Measurements from ENCODE around the gene GNAI2. TPM values are rescaled to one million over a fixed set of nuclear protein-coding genes. Genes with fewer than 3 reads are reported as not detected.

The GNAI2 gene
- total RNA-seq (2022; extraction: Qiagen RNA extraction) = 35.1 to 46.7 TPM (median 45.2 TPM) in 5 replicates

GRCh38 chr3:50235716-50236483 lies at the start of gene GNAI2:
Gene GNAI2, plus strand, starts transcription at chr3:50236204. Its CDS starts 132 bp downstream, at chr3:50236336.

GRCh38 chr3:50190936-50191660 lies 44.9 kb upstream of the GNAI2 start, which contains the start of gene GNAT1:
Gene GNAT1, plus strand, starts transcription at chr3:50191610. Its CDS starts 116 bp downstream, at chr3:50191726.

GRCh38 chr3:50204804-50205412 lies 31.1 kb upstream of the GNAI2 start, which contains the start of gene SLC38A3:
Gene SLC38A3, plus strand, starts transcription at chr3:50205271. Its CDS starts 8,929 bp downstream, at chr3:50214200.

GRCh38 chr3:50268703-50269451 lies 32.9 kb downstream of the GNAI2 start, which contains the start of gene SEMA3B:
Gene SEMA3B, plus strand, starts transcription at chr3:50269147. Its CDS starts 94 bp downstream, at chr3:50269241.

GRCh38 chr3:50278880-50279224 lies 42.8 kb downstream of the GNAI2 start, which contains the start of gene LSMEM2:
Gene LSMEM2, plus strand, starts transcription at chr3:50279087. Its CDS starts 27 bp downstream, at chr3:50279114.

GRCh38 chr3:50292159-50293078 lies 56.4 kb downstream of the GNAI2 start, which contains the start of gene IFRD2:
Gene IFRD2, minus strand, starts transcription at chr3:50292429. Its CDS starts 155 bp downstream, at chr3:50292274.

GRCh38 chr3:50298836-50299637 lies 63.0 kb downstream of the GNAI2 start, which contains the start of the genes HYAL3 and NAA80:
Gene HYAL3, minus strand, starts transcription at chr3:50299405. Its CDS starts 3,803 bp downstream, at chr3:50295602.
Gene NAA80, minus strand, starts transcription at chr3:50299405. Its CDS starts 1,942 bp downstream, at chr3:50297463.

GRCh38 chr3:50303013-50303815 lies 67.2 kb downstream of the GNAI2 start, which contains the start of gene HYAL1:
Gene HYAL1, minus strand, starts transcription at chr3:50303574. Its CDS starts 618 bp downstream, at chr3:50302956.

Other genes with a start within 250 kb of the GNAI2 start
- gene RBM5, start 147.3 kb upstream of the GNAI2 start, total RNA-seq (2022; extraction: Qiagen RNA extraction) = 29.4 to 37.8 TPM (median 34.5 TPM) in 5 replicates
- gene SEMA3F, start 80.9 kb upstream of the GNAI2 start, total RNA-seq (2022; extraction: Qiagen RNA extraction) = 11.5 to 17.8 TPM (median 16.4 TPM) in 5 replicates
- 0.05 to 0.31 TPM in 2 of 5 replicates, not detected in the others for gene GNAT1, start 44.6 kb upstream of the GNAI2 start, total RNA-seq (2022; extraction: Qiagen RNA extraction)
- gene SLC38A3, start 30.9 kb upstream of the GNAI2 start, total RNA-seq (2022; extraction: Qiagen RNA extraction) = 0.08 to 0.22 TPM (median 0.16 TPM) in 3 of 5 replicates, not detected in the others
- 5.3 to 9.6 TPM (median 8.3 TPM) in 5 replicates for gene SEMA3B, start 32.9 kb downstream of the GNAI2 start, total RNA-seq (2022; extraction: Qiagen RNA extraction)
- gene LSMEM2, start 42.9 kb downstream of the GNAI2 start, total RNA-seq (2022; extraction: Qiagen RNA extraction) = 0.11 TPM in 1 of 5 replicates, not detected in the others
- gene IFRD2, start 56.2 kb downstream of the GNAI2 start, total RNA-seq (2022; extraction: Qiagen RNA extraction) = 73.8 to 101 TPM (median 96.0 TPM) in 5 replicates
- gene HYAL3, start 63.2 kb downstream of the GNAI2 start, total RNA-seq (2022; extraction: Qiagen RNA extraction) = 7.0 to 10.7 TPM (median 9.1 TPM) in 5 replicates
- gene NAA80, start 63.2 kb downstream of the GNAI2 start, total RNA-seq (2022; extraction: Qiagen RNA extraction) = 4.9 to 7.9 TPM (median 6.4 TPM) in 5 replicates
- gene HYAL1, start 67.4 kb downstream of the GNAI2 start, total RNA-seq (2022; extraction: Qiagen RNA extraction) = 0.32 to 1.00 TPM (median 0.61 TPM) in 5 replicates
- 21.2 to 32.4 TPM (median 31.5 TPM) in 5 replicates for gene HYAL2, start 86.5 kb downstream of the GNAI2 start, total RNA-seq (2022; extraction: Qiagen RNA extraction)
- gene TUSC2, start 92.0 kb downstream of the GNAI2 start, total RNA-seq (2022; extraction: Qiagen RNA extraction) = 25.0 to 42.3 TPM (median 40.7 TPM) in 5 replicates
- gene RASSF1, start 104.6 kb downstream of the GNAI2 start, total RNA-seq (2022; extraction: Qiagen RNA extraction) = 16.1 to 20.9 TPM (median 20.4 TPM) in 5 replicates
- gene ZMYND10, start 109.5 kb downstream of the GNAI2 start, total RNA-seq (2022; extraction: Qiagen RNA extraction) = 1.1 to 1.3 TPM (median 1.2 TPM) in 5 replicates
- 12.4 to 14.6 TPM (median 13.9 TPM) in 5 replicates for gene NPRL2, start 114.6 kb downstream of the GNAI2 start, total RNA-seq (2022; extraction: Qiagen RNA extraction)
- 14.1 to 20.6 TPM (median 20.1 TPM) in 5 replicates for gene CYB561D2, start 114.7 kb downstream of the GNAI2 start, total RNA-seq (2022; extraction: Qiagen RNA extraction)
- 35.5 to 49.0 TPM (median 48.1 TPM) in 5 replicates for gene TMEM115, start 123.3 kb downstream of the GNAI2 start, total RNA-seq (2022; extraction: Qiagen RNA extraction)

Measured in A549 treated with Mapracorat at 1 μM for 4 hours (cell line).